Measurements from ENCODE around the gene ATP6V0B.

The ATP6V0B gene

GRCh38 chr1:43974443-43975248, at the start of gene ATP6V0B:
TSS of gene ATP6V0B (plus strand) at chr1:43974960. CDS start at chr1:43975041, 81 bp downstream.
- DNase-seq, result peak; percentile 68 to 99 (median 94)

GRCh38 chr1:43925846-43926245, 48.9 kb upstream of the ATP6V0B start:
- no peak for DNase-seq

- DNase-seq, result no peak
These were observed 44.4 kb upstream of the ATP6V0B start for GRCh38 chr1:43930168-43930948.

GRCh38 chr1:43930949-43931275, 43.8 kb upstream of the ATP6V0B start:
- DNase-seq, result no peak

- DNase-seq, result no peak
These were observed 42.8 kb upstream of the ATP6V0B start for GRCh38 chr1:43931711-43932660.

GRCh38 chr1:43932786-43933385, 41.9 kb upstream of the ATP6V0B start:
- no peak for DNase-seq

GRCh38 chr1:43933386-43934100, 41.2 kb upstream of the ATP6V0B start, which contains the start of gene ARTN:
TSS of gene ARTN (plus strand) at chr1:43933801. CDS start at chr1:43935657, 1,856 bp downstream.
- DNase-seq, result peak in 1 of 56 donors; percentile 9

GRCh38 chr1:43934101-43934985, 40.4 kb upstream of the ATP6V0B start:
- DNase-seq, result peak in 33 of 56 donors; percentile 14 to 78 (median 37)

- DNase-seq, result peak in 1 of 56 donors; percentile 29
These were observed 39.8 kb upstream of the ATP6V0B start for GRCh38 chr1:43934986-43935324.

GRCh38 chr1:43935711-43936427, 38.9 kb upstream of the ATP6V0B start:
- DNase-seq, result peak in 2 of 56 donors; percentile 37 to 51

GRCh38 chr1:43936431-43937151, 38.2 kb upstream of the ATP6V0B start:
- DNase-seq, result peak in 15 of 56 donors; percentile 15 to 51 (median 25)

GRCh38 chr1:43937179-43937865, 37.4 kb upstream of the ATP6V0B start:
- no peak for DNase-seq

- DNase-seq, result no peak
These were observed 36.4 kb upstream of the ATP6V0B start for GRCh38 chr1:43938383-43938782.

GRCh38 chr1:43938892-43939587, 35.7 kb upstream of the ATP6V0B start:
- DNase-seq, result peak in 6 of 56 donors; percentile 13 to 48 (median 28)

- DNase-seq, result no peak
These were observed 32.3 kb upstream of the ATP6V0B start for GRCh38 chr1:43942411-43942810.

- no peak for DNase-seq
These were observed 29.9 kb upstream of the ATP6V0B start for GRCh38 chr1:43944860-43945259.
